Ishikawa (cell line): ENCODE results near the gene CACNA1A.

Experiments used
- CEBPB ChIP-seq: IDR thresholded peaks from 2 replicates; pipeline ENCODE4 v1.6.1; 2012
- CREB1 ChIP-seq: IDR thresholded peaks from 2 replicates; pipeline ENCODE4 v1.6.1; 2012; ENCODE audit warnings: low read depth
- EGR1 ChIP-seq: IDR thresholded peaks from 2 replicates; pipeline ENCODE4 v1.6.1; 2012
- EP300 ChIP-seq: IDR thresholded peaks from 2 replicates; pipeline ENCODE4 v1.6.1; 2012; ENCODE audit warnings: borderline replicate concordance
- RAD21 ChIP-seq: IDR thresholded peaks from 2 replicates; pipeline ENCODE4 v1.6.1; 2012; ENCODE audit warnings: low read depth
- REST ChIP-seq: IDR thresholded peaks from 2 replicates; pipeline ENCODE4 v1.6.1; 2012; ENCODE audit warnings: low read depth, mild to moderate bottlenecking
- TAF1 ChIP-seq: IDR thresholded peaks from 2 replicates; pipeline ENCODE4 v1.6.1; 2012; ENCODE audit warnings: low read depth, mild to moderate bottlenecking
- TCF12 ChIP-seq: IDR thresholded peaks from 2 replicates; pipeline ENCODE4 v1.6.1; 2012; ENCODE audit warnings: low read depth
- USF1 ChIP-seq: IDR thresholded peaks from 2 replicates; pipeline ENCODE4 v1.6.1; 2012
- YY1 ChIP-seq: IDR thresholded peaks from 2 replicates; pipeline ENCODE4 v1.6.1; 2012; ENCODE audit warnings: low read depth

GRCh38 chr19:13347367-13347766, 158.9 kb downstream of the CACNA1A start:
- TF ChIP-seq CREB1: no peak
- no peak for TF ChIP-seq REST
- TF ChIP-seq EGR1: no peak
- no peak for TF ChIP-seq TAF1
- no peak for TF ChIP-seq CEBPB
- no peak for TF ChIP-seq YY1
- no peak for TF ChIP-seq TCF12
- no peak for TF ChIP-seq USF1
- no peak for TF ChIP-seq RAD21
- no peak for TF ChIP-seq EP300
